Left lung (tissue), 10 donors: ENCODE results near the gene HIRIP3. TPM values are rescaled to one million over a fixed set of nuclear protein-coding genes. Genes with fewer than 3 reads are reported as not detected.
A peak's percentile ranks its signal among the peaks of the same experiment; 100 is the strongest.

ENCODE experiments used
- ATAC-seq: fragments of 200-7000 bp; cut with Tn5 transposase; one replicate; pipeline ENCODE4 v1.9.1; 2020; ENCODE audit warnings: moderate library complexity
- DNase-seq, 4 donors: peaks; one replicate each; pipeline ENCODE4 v3.0.0-alpha.2; 2013 to 2020
- H3K27ac ChIP-seq, 2 donors: fragments of 200-600 bp; sonication (generic) in 1 of 2; one replicate each; pipeline versions ENCODE4 v1.5.0 to v1.8.0; 2020 to 2021
- H3K27me3 ChIP-seq, 2 donors: fragments of 200-600 bp; sonication (generic) in 1 of 2; one replicate each; pipeline versions ENCODE4 v1.5.0 to v1.8.0; 2020 to 2021
- H3K36me3 ChIP-seq, 2 donors: fragments of 200-600 bp; sonication (generic) in 1 of 2; one replicate each; pipeline versions ENCODE4 v1.5.0 to v1.8.0; 2020 to 2021
- H3K4me1 ChIP-seq, 2 donors: fragments of 200-600 bp; one replicate each; pipeline ENCODE4 v1.8.0; 2021
- H3K4me3 ChIP-seq, 2 donors: fragments of 200-600 bp; sonication (generic) in 1 of 2; one replicate each; pipeline versions ENCODE4 v1.5.0 to v1.8.0; 2020 to 2021; ENCODE audit warnings: mild to moderate bottlenecking in 1 of 2
- H3K9me3 ChIP-seq, 2 donors: fragments of 200-600 bp; sonication (generic) in 1 of 2; one replicate each; pipeline versions ENCODE4 v1.5.0 to v1.8.0; 2020 to 2021
- CTCF ChIP-seq, 2 donors: fragments of 200-600 bp; sonication (generic) in 1 of 2; IDR thresholded peaks; one replicate each; pipeline versions ENCODE4 v1.5.0 to v1.8.0; 2021; ENCODE audit warnings: antibody characterized with exemption in 2 of 2
- intact Hi-C, 2 donors: fragments of 100-400 bp; cut with DNase I; formaldehyde crosslinking; loops; one replicate each; pipeline versions ENCODE4 v1.11.2 to v1.14.2; 2022
- polyA plus RNA-seq, 6 donors: library from polyadenylated mRNA; unstranded; fragments of 120-200 nt; gene quantifications; one replicate each; pipeline ENCODE4 v1.2.1, GENCODE V29; 2013; ENCODE audit not compliant: insufficient read length in 6 of 6
- total RNA-seq, 2 donors: library from RNA; stranded (reverse); fragmentation: NEBNext Ultra II Directional; extraction: Animal tissue kit (Norgen Biotek cat#: 25700); gene quantifications; one replicate each; pipeline ENCODE4 v1.2.1, GENCODE V29; 2021
- donor health status: DM: no; HTN: yes; CAD: no.
- donor health status: DM: no; HTN: no; CAD: no.

HIRIP3 gene
- total and polyA plus RNA-seq, 8 donors, result 14.4 to 20.7 (median 18.1) TPM

DNA sequence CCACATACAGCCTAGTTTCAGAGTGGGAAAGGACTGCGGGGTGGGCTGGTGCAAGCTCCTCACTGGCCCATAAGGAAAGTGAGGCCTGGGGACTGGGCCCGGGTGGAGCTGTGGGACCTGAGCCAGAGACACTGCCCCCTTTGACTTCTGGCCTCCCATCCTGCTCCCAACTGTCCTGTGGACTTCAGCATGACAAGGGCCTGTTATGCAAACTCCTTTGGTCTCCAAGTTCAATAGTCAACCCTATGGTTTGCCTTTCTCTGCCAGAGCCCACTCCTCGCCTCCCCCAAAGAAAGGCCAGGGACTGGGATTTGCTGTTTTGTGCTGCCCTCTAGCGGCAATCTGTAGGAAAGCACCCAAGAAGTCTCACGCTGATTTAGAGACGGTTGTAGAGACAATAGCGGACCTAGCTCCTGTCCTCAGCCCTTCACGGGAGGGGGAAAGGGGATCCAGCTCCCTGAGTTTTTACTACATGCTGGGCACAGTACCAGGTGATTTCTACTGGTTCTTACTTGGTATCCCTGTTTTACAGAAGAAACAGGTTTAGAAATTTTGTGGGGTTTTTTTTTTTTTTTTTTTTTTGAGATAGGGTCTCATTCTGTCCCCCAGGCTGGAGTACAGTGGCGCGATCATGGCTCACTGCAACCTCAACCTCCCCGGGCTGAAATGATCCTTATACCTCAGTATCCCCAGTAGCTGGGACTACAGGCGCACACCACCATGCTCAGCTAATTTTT is 36.8 kb upstream of the HIRIP3 start:
- H3K27ac ChIP-seq, result no peak overlapping the region
- ATAC-seq (peak; percentile 72), DNase-seq (peak in 3 of 4 donors; percentile 6 to 50 (median 24))
- H3K27me3 ChIP-seq, result peaks cover 34 to 89% of the 10 kb centered on the region in 2 donors
- intact Hi-C loops, result no loop called here
- H3K4me1 ChIP-seq, result peaks cover 0 to 9% of the 10 kb centered on the region in 2 donors
- TF ChIP-seq CTCF (IDR thresholded peaks at IDR 0.05), result peak; percentile 61 to 77
- H3K9me3 ChIP-seq, result no peaks in the 10 kb centered on the region
- no peaks in the 10 kb centered on the region for H3K36me3 ChIP-seq
- H3K4me3 ChIP-seq, result no peak overlapping the region

DNA sequence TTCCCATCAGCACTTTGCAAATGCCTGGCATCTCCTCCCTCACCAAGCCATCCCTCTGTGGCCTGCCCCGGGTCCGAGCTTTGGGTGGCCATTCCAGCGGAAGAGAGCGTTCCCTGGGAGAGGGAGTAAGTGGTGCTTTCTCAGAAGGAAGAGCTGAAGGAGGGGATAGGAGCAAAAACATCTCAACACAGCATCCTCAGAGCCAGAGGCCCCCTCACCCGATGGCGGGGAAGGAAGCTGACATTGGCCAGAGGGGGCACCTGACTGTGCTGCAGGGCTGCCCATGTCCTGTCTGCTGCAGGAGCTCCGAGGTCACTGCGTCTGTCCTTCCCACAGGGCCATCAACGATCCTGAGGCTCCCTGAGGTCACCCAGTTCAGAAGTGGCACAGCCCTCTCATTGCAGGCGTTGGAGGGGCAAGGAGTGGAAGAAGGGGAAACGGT is 36.1 kb upstream of the HIRIP3 start:
- H3K36me3 ChIP-seq, result no peaks in the 10 kb centered on the region
- no peaks in the 10 kb centered on the region for H3K9me3 ChIP-seq
- no peak overlapping the region for H3K4me3 ChIP-seq
- peaks cover 34 to 97% of the 10 kb centered on the region in 2 donors for H3K27me3 ChIP-seq
- DNase-seq (peak in 1 of 4 donors; percentile 30), ATAC-seq (no peak)
- H3K4me1 ChIP-seq, result peaks cover 0 to 9% of the 10 kb centered on the region in 2 donors
- no peak for TF ChIP-seq CTCF (IDR thresholded peaks at IDR 0.05)
- intact Hi-C loops, result no loop called here
- H3K27ac ChIP-seq, result no peak overlapping the region

DNA sequence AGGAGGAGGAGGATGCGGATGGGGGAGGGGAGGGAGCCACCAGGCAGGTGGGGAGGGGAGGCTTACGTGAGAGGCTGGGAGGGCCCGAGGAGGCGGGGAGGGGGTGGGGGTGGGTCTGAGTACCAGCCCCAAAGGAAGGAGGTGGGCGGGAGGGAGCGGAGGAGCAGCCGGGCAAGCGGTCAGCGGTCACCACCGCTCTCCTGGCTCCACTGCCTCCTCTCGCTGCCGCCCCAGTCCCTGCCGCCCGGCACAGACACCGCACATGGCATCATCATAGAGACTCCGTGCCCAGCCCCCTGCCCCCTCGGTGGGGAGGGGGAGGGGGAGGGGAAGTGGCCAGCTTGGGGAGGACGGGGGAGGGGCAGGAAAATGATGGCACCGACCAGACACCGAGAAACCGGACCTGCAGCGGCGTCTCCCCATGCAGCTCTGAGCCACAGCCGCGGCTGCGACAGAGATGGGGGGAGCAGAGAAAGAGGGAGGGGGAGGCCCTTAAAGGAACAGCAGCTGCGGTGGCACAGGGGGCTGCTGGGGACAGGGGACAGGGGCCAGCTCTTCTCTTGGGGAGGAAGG is 35.5 kb upstream of the HIRIP3 start, which contains the start of gene TLCD3B:
Gene TLCD3B (minus strand): TSS at position 431 of the 573 bp plus-strand sequence. CDS start 744 bp downstream, outside the sequence.
- intact Hi-C loops, result no loop called here
- H3K9me3 ChIP-seq, result no peaks in the 10 kb centered on the region
- no peaks in the 10 kb centered on the region for H3K36me3 ChIP-seq
- peak in 1 of 4 donors; percentile 76 for DNase-seq
- H3K27ac ChIP-seq, result no peak within 1 kb of the TSS
- H3K27me3 ChIP-seq, result peaks cover 34 to 100% of the 10 kb centered on the region in 2 donors
- H3K4me1 ChIP-seq, result peaks cover 0 to 9% of the 10 kb centered on the region in 2 donors
- no peak within 1 kb of the TSS for H3K4me3 ChIP-seq
- no peak for TF ChIP-seq CTCF (IDR thresholded peaks at IDR 0.05)
- no peak for ATAC-seq

DNA sequence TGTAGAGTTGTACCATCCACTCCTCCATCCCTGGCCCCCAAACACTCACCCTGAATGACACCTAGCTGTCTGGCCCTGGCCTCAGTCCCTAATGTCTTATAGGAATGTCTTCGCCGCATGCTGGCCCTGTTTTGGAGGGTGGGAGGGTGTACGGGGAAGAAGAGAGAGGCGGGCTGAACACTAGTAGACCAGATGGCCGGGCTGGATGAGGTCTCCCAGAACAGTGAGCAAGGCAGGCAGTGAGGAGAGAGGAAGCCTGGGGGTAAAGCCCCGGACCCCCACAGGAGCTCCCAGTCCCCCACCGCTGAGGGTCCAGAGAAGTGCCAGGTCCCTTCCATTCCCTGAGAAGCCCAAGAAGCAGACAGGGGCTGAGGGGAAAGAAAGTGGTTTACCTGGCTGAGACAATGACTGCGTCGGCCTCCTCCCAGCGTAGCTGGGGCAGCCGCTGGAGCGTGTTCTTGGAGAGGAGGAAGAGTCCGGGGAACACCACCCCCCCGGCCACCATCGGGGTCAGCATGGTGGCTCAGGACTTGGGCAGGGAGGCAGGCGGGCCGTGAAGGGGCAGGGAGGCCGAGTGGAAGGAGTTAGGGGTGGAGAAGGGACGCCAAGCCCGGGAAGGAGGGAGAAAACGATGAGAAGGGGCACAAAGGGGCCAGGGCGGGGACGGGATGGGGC is 34.7 kb upstream of the HIRIP3 start:
- Histone ChIP-seq H3K4me3 (no peak overlapping the region), H3K4me1 (peaks cover 0 to 9% of the 10 kb centered on the region in 2 donors), H3K9me3 (no peaks in the 10 kb centered on the region), H3K27me3 (peaks cover 34 to 100% of the 10 kb centered on the region in 2 donors), H3K27ac (no peak overlapping the region), H3K36me3 (no peaks in the 10 kb centered on the region)
- TF ChIP-seq CTCF (IDR thresholded peaks at IDR 0.05), result no peak
- DNase-seq (no peak), ATAC-seq (no peak)
- intact Hi-C loops, result no loop called here
